KMS-11 (cell line): ENCODE measurements around the gene MPPED2.

ENCODE experiments used
- H2AFZ ChIP-seq: fragments of 200-600 bp; sonication (generic); 2 replicates; pipeline ENCODE4 v1.6.1; 2016; ENCODE audit warnings: antibody characterized with exemption, mixed run types, low read depth
- H3K27ac ChIP-seq: fragments of 200-600 bp; sonication (generic); 2 replicates; pipeline ENCODE4 v1.6.1; 2016; ENCODE audit warnings: mild to moderate bottlenecking, mixed run types
- H3K27me3 ChIP-seq: fragments of 200-600 bp; sonication (generic); 2 replicates; pipeline ENCODE4 v1.6.1; 2017; ENCODE audit warnings: mild to moderate bottlenecking, low read depth, mixed run types, moderate library complexity; ENCODE audit not compliant: insufficient read depth
- H3K36me3 ChIP-seq: fragments of 200-600 bp; sonication (generic); 2 replicates; pipeline ENCODE4 v1.6.1; 2017; ENCODE audit warnings: mild to moderate bottlenecking, mixed run types; ENCODE audit not compliant: insufficient read depth
- H3K4me1 ChIP-seq: fragments of 200-600 bp; sonication (generic); 2 replicates; pipeline ENCODE4 v1.6.1; 2016; ENCODE audit warnings: mild to moderate bottlenecking, low read depth, mixed run types; ENCODE audit not compliant: poor library complexity, severe bottlenecking
- H3K4me2 ChIP-seq: fragments of 200-600 bp; sonication (generic); 2 replicates; pipeline ENCODE4 v1.7.0; 2016; ENCODE audit warnings: mild to moderate bottlenecking, mixed run types
- H3K4me3 ChIP-seq: fragments of 200-600 bp; sonication (generic); IDR thresholded peaks from 2 replicates; pipeline ENCODE4 v1.6.1; 2017; ENCODE audit warnings: low read depth, low read length, mixed read lengths; ENCODE audit not compliant: insufficient read depth
- H3K79me2 ChIP-seq: fragments of 200-600 bp; sonication (generic); 2 replicates; pipeline ENCODE4 v1.6.1; 2016; ENCODE audit warnings: low read depth, mixed run types; ENCODE audit not compliant: insufficient read depth
- H3K9ac ChIP-seq: fragments of 200-600 bp; sonication (generic); 2 replicates; pipeline ENCODE4 v1.6.1; 2016; ENCODE audit warnings: mild to moderate bottlenecking, mixed run types
- H4K20me1 ChIP-seq: fragments of 200-600 bp; sonication (generic); 2 replicates; pipeline ENCODE4 v1.6.1; 2016; ENCODE audit warnings: mild to moderate bottlenecking, mixed run types; ENCODE audit not compliant: insufficient read depth
- CTCF ChIP-seq: fragments of 200-600 bp; sonication (generic); conservative IDR thresholded peaks from 2 replicates; pipeline ENCODE4 v1.6.1; 2017; ENCODE audit warnings: low read depth, mild to moderate bottlenecking, antibody characterized with exemption, low read length, moderate library complexity, mixed read lengths

The MPPED2 gene

GRCh38 chr11:30404136-30404535, 182.0 kb downstream of the MPPED2 start:
- no peaks in the 10 kb centered on the region for H3K4me1 ChIP-seq
- no peaks in the 10 kb centered on the region for H3K27me3 ChIP-seq
- no peaks in the 10 kb centered on the region for H3K79me2 ChIP-seq
- no peak overlapping the region for H3K9ac ChIP-seq
- H2AFZ ChIP-seq: no peak overlapping the region
- H3K4me2 ChIP-seq: no peak overlapping the region
- no peak overlapping the region for H3K4me3 ChIP-seq
- H3K36me3 ChIP-seq: no peaks in the 10 kb centered on the region
- H3K27ac ChIP-seq: no peak overlapping the region
- no peaks in the 10 kb centered on the region for H4K20me1 ChIP-seq
- no peak for TF ChIP-seq CTCF

- no peak overlapping the region for H3K4me2 ChIP-seq
- H3K27me3 ChIP-seq: no peaks in the 10 kb centered on the region
- H3K27ac ChIP-seq: no peak overlapping the region
- H3K4me1 ChIP-seq: no peaks in the 10 kb centered on the region
- no peak overlapping the region for H3K4me3 ChIP-seq
- TF ChIP-seq CTCF: no peak
- no peaks in the 10 kb centered on the region for H3K36me3 ChIP-seq
- no peak overlapping the region for H2AFZ ChIP-seq
- no peaks in the 10 kb centered on the region for H4K20me1 ChIP-seq
- H3K79me2 ChIP-seq: no peaks in the 10 kb centered on the region
- no peak overlapping the region for H3K9ac ChIP-seq
These were observed 190.4 kb downstream of the MPPED2 start for GRCh38 chr11:30395751-30396150.

- H2AFZ ChIP-seq: no peak overlapping the region
- no peak overlapping the region for H3K4me3 ChIP-seq
- no peak for TF ChIP-seq CTCF
- H3K4me1 ChIP-seq: no peaks in the 10 kb centered on the region
- H3K27me3 ChIP-seq: no peaks in the 10 kb centered on the region
- H4K20me1 ChIP-seq: no peaks in the 10 kb centered on the region
- no peaks in the 10 kb centered on the region for H3K36me3 ChIP-seq
- no peak overlapping the region for H3K9ac ChIP-seq
- H3K4me2 ChIP-seq: no peak overlapping the region
- H3K79me2 ChIP-seq: no peaks in the 10 kb centered on the region
- H3K27ac ChIP-seq: no peak overlapping the region
These were observed 193.1 kb downstream of the MPPED2 start for GRCh38 chr11:30393012-30393411.

GRCh38 chr11:30392221-30392784, 193.8 kb downstream of the MPPED2 start:
- no peaks in the 10 kb centered on the region for H3K27me3 ChIP-seq
- no peak overlapping the region for H2AFZ ChIP-seq
- no peak overlapping the region for H3K4me3 ChIP-seq
- no peaks in the 10 kb centered on the region for H4K20me1 ChIP-seq
- no peak overlapping the region for H3K27ac ChIP-seq
- H3K4me1 ChIP-seq: no peaks in the 10 kb centered on the region
- no peak overlapping the region for H3K4me2 ChIP-seq
- no peaks in the 10 kb centered on the region for H3K79me2 ChIP-seq
- no peak overlapping the region for H3K9ac ChIP-seq
- TF ChIP-seq CTCF: no peak
- H3K36me3 ChIP-seq: no peaks in the 10 kb centered on the region

- no peak overlapping the region for H3K9ac ChIP-seq
- no peaks in the 10 kb centered on the region for H3K36me3 ChIP-seq
- no peak for TF ChIP-seq CTCF
- H3K4me3 ChIP-seq: no peak overlapping the region
- H4K20me1 ChIP-seq: no peaks in the 10 kb centered on the region
- no peaks in the 10 kb centered on the region for H3K79me2 ChIP-seq
- no peaks in the 10 kb centered on the region for H3K4me1 ChIP-seq
- no peak overlapping the region for H3K27ac ChIP-seq
- no peak overlapping the region for H2AFZ ChIP-seq
- H3K4me2 ChIP-seq: no peak overlapping the region
- no peaks in the 10 kb centered on the region for H3K27me3 ChIP-seq
These were observed 197.2 kb downstream of the MPPED2 start for GRCh38 chr11:30388957-30389356.
